ENCODE measurements around the gene PROCA1. TPM values are rescaled to one million over a fixed set of nuclear protein-coding genes. Genes with fewer than 3 reads are reported as not detected.
"Not testable (repeated sequence)": the region's sequence is repeated elsewhere in the genome, so short reads cannot be mapped to it uniquely, and the experiment has no call there.

PROCA1 gene
- total RNA-seq, 2 experiments from 2014 or later: 2.1 to 3.1 TPM

GRCh38 chr17:28720997-28721329 lies 9.3 kb upstream of the PROCA1 start:
- CTCF ChIA-PET: interaction anchor here (0.6 to 1.9 kb wide), 6 partner anchors 10 to 228 kb away, joined by 3 to 8 read pairs (median 4); partner anchors contain the start of gene PROCA1
- H3K9me3 Mint-ChIP-seq, DNase-seq: not testable (repeated sequence)
- H3K4me3 Mint-ChIP-seq: peak overlapping the region; percentile 91
- H3K27me3 Mint-ChIP-seq (ENCODE audit: low read depth): peaks cover 11% of the 10 kb centered on the region
- peak overlapping the region; percentile 94 for H3K27ac Mint-ChIP-seq
- intact Hi-C loops (cut with micrococcal nuclease): loop anchor here (10.0 kb wide), 1 partner anchor 844 kb away; the partner anchor contains the start of genes ABHD15 and TP53I13
- peaks cover 53% of the 10 kb centered on the region for H3K4me1 Mint-ChIP-seq (ENCODE audit: low read depth)
- peaks cover 56% of the 10 kb centered on the region for H3K36me3 Mint-ChIP-seq (ENCODE audit: low read depth)

GRCh38 chr17:28720247-28720996 lies 8.7 kb upstream of the PROCA1 start:
- Mint-ChIP-seq H3K27ac (peak overlapping the region; percentile 94), H3K4me1 (ENCODE audit: low read depth) (peaks cover 53% of the 10 kb centered on the region), H3K36me3 (ENCODE audit: low read depth) (peaks cover 52% of the 10 kb centered on the region), H3K27me3 (ENCODE audit: low read depth) (peaks cover 17% of the 10 kb centered on the region), H3K4me3 (peak overlapping the region; percentile 91), H3K9me3 (no peaks in the 10 kb centered on the region)
- peak; percentile 49 for DNase-seq
- intact Hi-C loops (cut with micrococcal nuclease): loop anchor here (10.0 kb wide), 1 partner anchor 844 kb away; the partner anchor contains the start of genes ABHD15 and TP53I13
- CTCF ChIA-PET: interaction anchor here (0.7 to 1.9 kb wide), 9 partner anchors 9 to 397 kb away, joined by 3 to 8 read pairs (median 3); partner anchors contain the start of genes PROCA1, SDF2 and SUPT6H

- no peak for DNase-seq
- H3K4me1 Mint-ChIP-seq (ENCODE audit: low read depth): peaks cover 43% of the 10 kb centered on the region
- peaks cover 25% of the 10 kb centered on the region for H3K27me3 Mint-ChIP-seq (ENCODE audit: low read depth)
- CTCF ChIA-PET: interaction anchor here (0.7 to 1.9 kb wide), 9 partner anchors 8 to 398 kb away, joined by 3 to 8 read pairs (median 3); partner anchors contain the start of genes PROCA1, SDF2 and SUPT6H
- H3K4me3 Mint-ChIP-seq: peak overlapping the region; percentile 91
- intact Hi-C loops (cut with micrococcal nuclease): loop anchor here (1.0 to 2.0 kb wide), 6 partner anchors 8 to 384 kb away; partner anchors contain the start of genes IFT20, NEK8, PROCA1 and SUPT6H
- peak overlapping the region; percentile 94 for H3K27ac Mint-ChIP-seq
- peaks cover 39% of the 10 kb centered on the region for H3K36me3 Mint-ChIP-seq (ENCODE audit: low read depth)
- no peaks in the 10 kb centered on the region for H3K9me3 Mint-ChIP-seq
These were observed 7.3 kb upstream of the PROCA1 start for GRCh38 chr17:28719021-28719433.

GRCh38 chr17:28718333-28719020 lies 6.8 kb upstream of the PROCA1 start:
- CTCF ChIA-PET: interaction anchor here (1.0 kb wide), 1 partner anchor 70 kb away, joined by 3 read pairs; no protein-coding TSS in a partner anchor
- peak overlapping the region; percentile 59 for H3K27ac Mint-ChIP-seq
- intact Hi-C loops (cut with micrococcal nuclease): loop anchor here (1.0 to 2.0 kb wide), 6 partner anchors 7 to 383 kb away; partner anchors contain the start of genes IFT20, NEK8, PROCA1 and SUPT6H

GRCh38 chr17:28717578-28718332 lies 6.1 kb upstream of the PROCA1 start, which contains the start of gene RAB34:
Gene RAB34 (minus strand): TSS chr17:28717868. CDS start chr17:28717266, 602 bp downstream.
- Mint-ChIP-seq H3K4me3 (peak within 1 kb of the TSS; percentile 66), H3K36me3 (ENCODE audit: low read depth) (peaks cover 31% of the 10 kb centered on the region), H3K27ac (peak within 1 kb of the TSS; percentile 59), H3K27me3 (ENCODE audit: low read depth) (peaks cover 25% of the 10 kb centered on the region), H3K9me3 (no peaks in the 10 kb centered on the region), H3K4me1 (ENCODE audit: low read depth) (peaks cover 33% of the 10 kb centered on the region)
- CTCF ChIA-PET: interaction anchor here (1.0 kb wide), 1 partner anchor 69 kb away, joined by 3 read pairs; no protein-coding TSS in a partner anchor
- intact Hi-C loops (cut with micrococcal nuclease): loop anchor here (2.0 kb wide), 2 partner anchors 55 to 71 kb away; partner anchors contain the start of gene SUPT6H
- peak; percentile 22 for DNase-seq

More at GRCh38 chr17:28718333-28719020, 6.8 kb upstream of the PROCA1 start:
- Mint-ChIP-seq H3K27me3 (ENCODE audit: low read depth) (peaks cover 25% of the 10 kb centered on the region), H3K4me3 (peak overlapping the region; percentile 66), H3K4me1 (ENCODE audit: low read depth) (peaks cover 39% of the 10 kb centered on the region), H3K36me3 (ENCODE audit: low read depth) (peaks cover 37% of the 10 kb centered on the region), H3K9me3 (no peaks in the 10 kb centered on the region)
- no peak for DNase-seq

- no peak for DNase-seq
- H3K4me3 Mint-ChIP-seq: peak overlapping the region; percentile 50
- H3K27ac Mint-ChIP-seq: no peak overlapping the region
- H3K9me3 Mint-ChIP-seq: no peaks in the 10 kb centered on the region
- intact Hi-C loops (cut with micrococcal nuclease): no loop called here
- CTCF ChIA-PET: interaction anchor here (0.7 kb wide), 1 partner anchor 55 kb away, joined by 3 read pairs; the partner anchor contains the start of genes SDF2 and SUPT6H
- H3K36me3 Mint-ChIP-seq (ENCODE audit: low read depth): peaks cover 23% of the 10 kb centered on the region
- peaks cover 33% of the 10 kb centered on the region for H3K4me1 Mint-ChIP-seq (ENCODE audit: low read depth)
- H3K27me3 Mint-ChIP-seq (ENCODE audit: low read depth): peaks cover 27% of the 10 kb centered on the region
These were observed 5.3 kb upstream of the PROCA1 start for GRCh38 chr17:28716740-28717577.

GRCh38 chr17:28715217-28715616 lies 3.5 kb upstream of the PROCA1 start:
- Mint-ChIP-seq H3K36me3 (ENCODE audit: low read depth) (peaks cover 5% of the 10 kb centered on the region), H3K9me3 (no peaks in the 10 kb centered on the region), H3K27ac (no peak overlapping the region), H3K4me1 (ENCODE audit: low read depth) (peaks cover 33% of the 10 kb centered on the region), H3K4me3 (no peak overlapping the region), H3K27me3 (ENCODE audit: low read depth) (peaks cover 27% of the 10 kb centered on the region)
- intact Hi-C loops (cut with micrococcal nuclease): no loop called here
- CTCF ChIA-PET: no interaction called here
- DNase-seq: no peak

- CTCF ChIA-PET: no interaction called here
- H3K27me3 Mint-ChIP-seq (ENCODE audit: low read depth): peaks cover 27% of the 10 kb centered on the region
- intact Hi-C loops (cut with micrococcal nuclease): no loop called here
- no peak for DNase-seq
- no peaks in the 10 kb centered on the region for H3K36me3 Mint-ChIP-seq (ENCODE audit: low read depth)
- peaks cover 29% of the 10 kb centered on the region for H3K4me1 Mint-ChIP-seq (ENCODE audit: low read depth)
- H3K9me3 Mint-ChIP-seq: no peaks in the 10 kb centered on the region
- H3K4me3 Mint-ChIP-seq: no peak overlapping the region
- no peak overlapping the region for H3K27ac Mint-ChIP-seq
These were observed 2.6 kb upstream of the PROCA1 start for GRCh38 chr17:28714281-28714680.

GRCh38 chr17:28712705-28713415 lies 1.2 kb upstream of the PROCA1 start:
- intact Hi-C loops (cut with micrococcal nuclease): no loop called here
- H3K9me3 Mint-ChIP-seq: no peaks in the 10 kb centered on the region
- CTCF ChIA-PET: interaction anchor here (3.4 kb wide), 1 partner anchor 14 kb away, joined by 12 read pairs; the partner anchor contains the start of gene TLCD1
- peak overlapping the region; percentile 79 for H3K4me3 Mint-ChIP-seq
- DNase-seq: no peak
- H3K27ac Mint-ChIP-seq: no peak overlapping the region
- peaks cover 21% of the 10 kb centered on the region for H3K27me3 Mint-ChIP-seq (ENCODE audit: low read depth)
- peaks cover 18% of the 10 kb centered on the region for H3K4me1 Mint-ChIP-seq (ENCODE audit: low read depth)
- no peaks in the 10 kb centered on the region for H3K36me3 Mint-ChIP-seq (ENCODE audit: low read depth)

GRCh38 chr17:28712032-28712704 lies 480 bp upstream of the PROCA1 start:
- peak; percentile 73 for DNase-seq
- peak overlapping the region; percentile 79 for H3K4me3 Mint-ChIP-seq
- CTCF ChIA-PET: interaction anchor here (2.0 to 3.4 kb wide), 2 partner anchors 8 to 15 kb away, joined by 8 to 12 read pairs; partner anchors contain the start of genes RPL23A and TLCD1
- intact Hi-C loops (cut with micrococcal nuclease): no loop called here
- no peaks in the 10 kb centered on the region for H3K36me3 Mint-ChIP-seq (ENCODE audit: low read depth)
- H3K4me1 Mint-ChIP-seq (ENCODE audit: low read depth): peaks cover 17% of the 10 kb centered on the region
- peaks cover 20% of the 10 kb centered on the region for H3K27me3 Mint-ChIP-seq (ENCODE audit: low read depth)
- peak overlapping the region; percentile 79 for H3K27ac Mint-ChIP-seq
- no peaks in the 10 kb centered on the region for H3K9me3 Mint-ChIP-seq
